Heart right ventricle (tissue), 16 donors: Measurements from ENCODE around the gene RAMP3. TPM values are rescaled to one million over a fixed set of nuclear protein-coding genes. Genes with fewer than 3 reads are reported as not detected.

ENCODE experiments used
- ATAC-seq, 8 donors: fragments of 200-7000 bp; cut with Tn5 transposase; one replicate each; pipeline ENCODE4 v1.9.1; 2020; ENCODE audit warnings: mild to moderate bottlenecking in 8 of 8, moderate library complexity in 8 of 8, moderate number of reproducible peaks in 1 of 8
- DNase-seq, 2 donors: peaks; one replicate each; pipeline ENCODE4 v3.0.0-alpha.2; 2020
- H3K27ac ChIP-seq, 10 donors: fragments of 200-600 bp; sonication (generic) in 2 of 10; one replicate each; pipeline versions ENCODE4 v1.5.0 to v1.8.0; 2020 to 2022; ENCODE audit warnings: mild to moderate bottlenecking in 3 of 10
- H3K27me3 ChIP-seq, 7 donors: fragments of 200-600 bp; one replicate each; pipeline ENCODE4 v1.8.0; 2021 to 2022; ENCODE audit warnings: mild to moderate bottlenecking in 2 of 7
- H3K36me3 ChIP-seq, 9 donors: fragments of 200-600 bp; sonication (generic) in 1 of 9; one replicate each; pipeline versions ENCODE4 v1.5.0 to v1.8.0; 2020 to 2022; ENCODE audit warnings: mild to moderate bottlenecking in 2 of 9
- H3K4me1 ChIP-seq, 9 donors: fragments of 200-600 bp; sonication (generic) in 1 of 9; one replicate each; pipeline versions ENCODE4 v1.5.0 to v1.8.0; 2020 to 2022; ENCODE audit warnings: mild to moderate bottlenecking in 4 of 9
- H3K4me3 ChIP-seq, 10 donors: fragments of 200-600 bp; sonication (generic) in 2 of 10; one replicate each; pipeline versions ENCODE4 v1.5.0 to v1.8.0; 2020 to 2022; ENCODE audit warnings: mild to moderate bottlenecking in 7 of 10, moderate library complexity in 2 of 10
- H3K9me3 ChIP-seq, 11 donors: fragments of 200-600 bp in 10 of 11; sonication (generic) in 2 of 11; one replicate each; pipeline versions ENCODE4 v1.5.0 to v1.8.0; 2013 to 2022; ENCODE audit warnings: mild to moderate bottlenecking in 2 of 11, control low read depth in 1 of 11, moderate library complexity in 1 of 11
- WGBS, 2 donors: extraction: QIAGEN DNeasy Blood & Tissue Kit; methylation state at CpG; one replicate each; pipeline ENCODE4 v1.1.7; 2013; ENCODE audit warnings: inconsistent platforms in 1 of 2; 5-methylcytosine and 5-hydroxymethylcytosine counted together
- intact Hi-C, 10 donors: fragments of 100-400 bp; cut with DNase I; formaldehyde crosslinking; loops; one replicate each; pipeline versions ENCODE4 v1.11.1 to v1.14.2; 2022
- polyA plus RNA-seq, 2 donors: library from polyadenylated mRNA; stranded (reverse); fragments of 200-250 nt; gene quantifications; one replicate each; pipeline ENCODE4 v1.2.3, GENCODE V29; 2013
- total RNA-seq, 10 donors: library from RNA; stranded (reverse); fragmentation: NEBNext Ultra II Directional in 3 of 10; extraction: Animal tissue kit (Norgen Biotek cat#: 25700) in 3 of 10; gene quantifications; one replicate each; pipeline versions ENCODE4 v1.2.1 to v1.2.4, GENCODE V29; 2021 to 2023
- TF ChIP-seq, protein P1 (sequence below), 9 donors: fragments of 200-600 bp; sonication (generic) in 2 of 9; IDR thresholded peaks; one replicate each; pipeline versions ENCODE4 v1.5.0 to v1.8.0; 2021 to 2022; ENCODE audit warnings: antibody characterized with exemption in 9 of 9, mild to moderate bottlenecking in 5 of 9, moderate library complexity in 1 of 9
- donor health status: Arrhythmogenic right ventricular cardiomyopathy.
- donor health status: ischemic (EF 13 %, LVEDD 7.1; RV severe dilation, severe dysfunction).
- donor health status: healthy with polysubstance abuse.
- donor health status: DM: no; HTN: yes; CAD: no.
- donor health status: DM: no; HTN: no; CAD: no.
- donor health status: ischemic (EF 25% LVEDD 6.9; RV normal size, moderate dysfunction).
- donor health status: ischemic (EF 25% LVEDD 5.7; RV mildly dilated, moderate dysfunction).
- donor health status: healthy.
- donor health status: DM: yes; HTN: yes; CAD: no.
- donor health status: Ischemic cardiomyopathy.
- donor health status: ischemic (EF 35%, LVEDD 5.7; RV mildly dilated, moderate dysfunction).
- donor health status: nonischemic (EF 11% LVEDD 7.7; RV severe dilation, severe dysfunction).
- donor health status: DM: yes; HTN: yes; CAD: no.
- donor health status: PGD.
- donor health status: ischemic (EF 29% LVEDD 5.4; RV normal size, mild dysfunction).
- donor health status: nonischemic (EF 23%, LVEDD 6.1; RV moderate dilation, normal function).

The RAMP3 gene
- total and polyA plus RNA-seq, 12 donors, result 12.7 to 70.2 (median 29.1) TPM

DNA sequence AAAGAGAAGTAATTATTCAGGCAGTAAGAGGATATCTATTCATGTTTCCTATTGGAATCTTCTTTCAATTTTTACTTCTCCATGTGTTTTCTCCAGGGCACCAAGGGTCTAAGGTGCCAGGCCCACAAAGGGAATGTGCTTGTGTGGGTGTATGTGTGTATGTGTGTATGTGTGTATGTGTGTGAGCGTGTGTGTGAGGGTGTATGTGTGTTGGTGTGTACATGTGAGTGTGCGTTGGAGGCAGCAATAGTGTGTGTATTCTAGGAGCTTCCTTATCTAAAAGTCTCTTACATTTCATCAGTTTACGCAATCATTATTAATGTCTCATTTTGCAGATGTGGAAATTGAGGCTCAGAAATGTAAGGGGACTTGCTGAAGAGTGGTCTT lies 28.3 kb downstream of the RAMP3 start:
- intact Hi-C loops, result no loop called here
- no peak for ATAC-seq
- Histone ChIP-seq H3K27ac (no peak overlapping the region), H3K36me3 (peaks cover 0 to 44% (median 0%) of the 10 kb centered on the region in 9 donors), H3K9me3 (no peaks in the 10 kb centered on the region), H3K4me3 (no peak overlapping the region), H3K4me1 (peaks cover 0 to 29% (median 0%) of the 10 kb centered on the region in 9 donors), H3K27me3 (no peaks in the 10 kb centered on the region)
- TF ChIP-seq, protein P1, sequence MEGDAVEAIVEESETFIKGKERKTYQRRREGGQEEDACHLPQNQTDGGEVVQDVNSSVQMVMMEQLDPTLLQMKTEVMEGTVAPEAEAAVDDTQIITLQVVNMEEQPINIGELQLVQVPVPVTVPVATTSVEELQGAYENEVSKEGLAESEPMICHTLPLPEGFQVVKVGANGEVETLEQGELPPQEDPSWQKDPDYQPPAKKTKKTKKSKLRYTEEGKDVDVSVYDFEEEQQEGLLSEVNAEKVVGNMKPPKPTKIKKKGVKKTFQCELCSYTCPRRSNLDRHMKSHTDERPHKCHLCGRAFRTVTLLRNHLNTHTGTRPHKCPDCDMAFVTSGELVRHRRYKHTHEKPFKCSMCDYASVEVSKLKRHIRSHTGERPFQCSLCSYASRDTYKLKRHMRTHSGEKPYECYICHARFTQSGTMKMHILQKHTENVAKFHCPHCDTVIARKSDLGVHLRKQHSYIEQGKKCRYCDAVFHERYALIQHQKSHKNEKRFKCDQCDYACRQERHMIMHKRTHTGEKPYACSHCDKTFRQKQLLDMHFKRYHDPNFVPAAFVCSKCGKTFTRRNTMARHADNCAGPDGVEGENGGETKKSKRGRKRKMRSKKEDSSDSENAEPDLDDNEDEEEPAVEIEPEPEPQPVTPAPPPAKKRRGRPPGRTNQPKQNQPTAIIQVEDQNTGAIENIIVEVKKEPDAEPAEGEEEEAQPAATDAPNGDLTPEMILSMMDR (IDR thresholded peaks at IDR 0.05), result no peak
- 87 to 91% methylated on average over 3 of the region's 3 CpGs for WGBS, 2 donors
- DNase-seq, result no peak

DNA sequence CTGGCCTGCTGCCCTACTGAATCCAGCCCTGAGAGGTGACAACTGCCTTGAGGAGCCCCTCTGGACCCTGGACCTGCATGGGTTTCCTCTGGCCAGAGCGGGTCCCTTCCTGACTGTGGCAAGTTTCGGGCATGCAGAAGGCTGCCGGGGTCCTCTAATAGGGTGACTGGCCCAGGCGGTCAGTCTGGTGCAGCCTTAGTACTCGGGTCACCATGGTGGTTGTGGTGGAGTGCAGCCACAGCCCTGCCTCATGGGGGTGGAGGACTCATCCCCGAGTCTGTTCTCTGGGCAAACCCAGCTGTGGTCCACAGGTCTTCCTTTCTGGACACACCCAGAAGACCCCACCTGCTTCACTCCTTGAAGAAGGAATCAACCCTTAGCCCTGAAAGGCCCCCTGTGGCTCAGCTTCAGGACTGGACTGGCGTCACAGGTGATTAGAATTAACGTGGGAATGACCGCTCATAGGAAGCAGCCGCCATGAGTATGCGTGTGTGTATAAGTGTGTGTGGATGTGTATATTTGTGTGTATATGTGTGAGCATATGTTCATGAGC lies 28.7 kb downstream of the RAMP3 start:
- Histone ChIP-seq H3K4me1 (peaks cover 0 to 26% (median 0%) of the 10 kb centered on the region in 9 donors), H3K27ac (no peak overlapping the region), H3K4me3 (no peak overlapping the region), H3K36me3 (peaks cover 0 to 40% (median 0%) of the 10 kb centered on the region in 9 donors), H3K27me3 (no peaks in the 10 kb centered on the region), H3K9me3 (no peaks in the 10 kb centered on the region)
- intact Hi-C loops, result no loop called here
- WGBS, 2 donors, result 90% methylated on average over 11 of the region's 11 CpGs
- DNase-seq (no peak), ATAC-seq (no peak)
- TF ChIP-seq, protein P1 (IDR thresholded peaks at IDR 0.05), result no peak

DNA sequence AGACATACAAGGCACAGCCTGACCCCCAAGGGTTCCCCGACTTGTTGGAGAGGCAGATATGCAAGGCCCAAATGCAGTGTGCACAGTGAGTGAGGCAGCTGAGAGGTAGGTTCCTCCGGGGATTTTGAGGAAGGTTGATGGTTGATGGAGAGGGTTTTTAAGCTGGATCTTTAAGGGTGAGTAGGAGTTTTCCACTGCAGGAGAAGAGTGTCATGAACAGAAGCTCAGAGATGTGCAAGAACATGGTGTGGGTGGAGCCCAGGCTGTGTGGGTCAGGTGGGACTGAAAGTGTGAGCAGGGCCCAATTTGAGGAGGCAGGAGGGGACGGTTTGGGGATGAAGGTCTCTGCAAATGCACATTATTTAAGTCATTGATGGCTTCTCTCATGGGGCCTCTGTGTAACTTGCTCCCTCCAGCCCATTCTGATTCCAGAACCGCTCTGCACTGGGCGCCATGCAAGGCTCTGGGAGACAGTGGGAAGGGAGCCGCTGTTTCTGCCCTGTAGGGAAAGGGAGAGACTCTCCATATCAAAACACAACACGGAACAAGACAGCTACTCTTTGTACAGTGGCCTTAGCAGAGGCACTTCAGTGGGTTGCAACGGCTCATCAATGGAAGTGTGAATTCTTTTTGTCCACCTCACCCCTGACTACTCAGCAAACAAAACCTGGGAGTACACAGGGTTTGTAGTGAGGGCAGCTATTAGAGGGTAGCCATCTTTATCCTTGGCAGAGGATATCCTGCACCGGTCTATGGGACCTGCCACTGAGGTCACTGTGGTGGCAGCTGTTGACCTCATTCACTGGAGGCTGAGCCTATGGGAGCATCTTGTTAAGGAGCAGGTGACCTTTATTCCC lies 29.7 kb downstream of the RAMP3 start:
- DNase-seq (no peak), ATAC-seq (no peak)
- peaks cover 0 to 4% (median 0%) of the 10 kb centered on the region in 11 donors for H3K9me3 ChIP-seq
- WGBS, 2 donors, result 86 to 88% methylated on average over 9 of the region's 9 CpGs
- H3K4me1 ChIP-seq, result peaks cover 0 to 27% (median 0%) of the 10 kb centered on the region in 9 donors
- no peak overlapping the region for H3K4me3 ChIP-seq
- H3K27me3 ChIP-seq, result no peaks in the 10 kb centered on the region
- TF ChIP-seq, protein P1 (IDR thresholded peaks at IDR 0.05), result no peak
- H3K36me3 ChIP-seq, result peaks cover 0 to 40% (median 0%) of the 10 kb centered on the region in 9 donors
- no peak overlapping the region for H3K27ac ChIP-seq
- intact Hi-C loops, result no loop called here

DNA sequence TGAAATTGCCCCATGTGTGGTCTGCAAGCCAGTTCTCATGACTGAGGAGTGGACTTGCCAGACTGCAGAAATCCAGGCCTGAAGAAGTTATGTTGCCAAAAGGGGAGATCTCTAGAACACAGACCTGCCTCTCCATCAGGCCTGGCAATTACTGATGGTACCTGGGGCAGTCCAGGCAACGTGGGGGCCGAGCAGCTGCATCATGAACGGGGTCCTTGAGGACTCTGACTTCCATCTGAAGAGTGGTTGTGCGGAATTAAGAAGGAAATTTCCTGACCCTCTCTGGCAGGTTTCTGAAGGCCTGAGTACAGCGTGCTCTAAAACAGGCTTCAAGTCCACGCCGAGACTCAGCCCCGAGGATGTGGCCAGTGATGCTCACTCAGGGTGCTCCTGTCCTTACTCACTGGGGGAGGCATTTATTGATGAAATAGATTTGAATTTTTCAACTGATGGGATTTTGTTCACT lies 30.4 kb downstream of the RAMP3 start:
- DNase-seq, result no peak
- 93 to 95% methylated on average over 8 of the region's 8 CpGs for WGBS, 2 donors
- no peak overlapping the region for H3K4me3 ChIP-seq
- no peaks in the 10 kb centered on the region for H3K27me3 ChIP-seq
- H3K4me1 ChIP-seq, result peaks cover 0 to 24% (median 3%) of the 10 kb centered on the region in 9 donors
- peaks cover 0 to 6% (median 0%) of the 10 kb centered on the region in 11 donors for H3K9me3 ChIP-seq
- H3K36me3 ChIP-seq, result peaks cover 0 to 40% (median 0%) of the 10 kb centered on the region in 9 donors
- ATAC-seq, result no peak
- no peak overlapping the region for H3K27ac ChIP-seq
- intact Hi-C loops, result no loop called here
- TF ChIP-seq, protein P1 (IDR thresholded peaks at IDR 0.05), result no peak
